Caco-2 (cell line): ENCODE data around the gene FRK. TPM values are rescaled to one million over a fixed set of nuclear protein-coding genes. Genes with fewer than 3 reads are reported as not detected.

ENCODE experiments used
- BruUV-seq: library from RNA; stranded (reverse); fragments of 400-500 nt; replicated peaks from 2 replicates; lab custom pipeline; 2021; lab: Mats Ljungman, UMichigan
- CTCF ChIA-PET: fragments of 300-600 bp; sonication (Branson Sonifier 250); formaldehyde crosslinking; loops from one replicate; lab custom pipeline; 2022; ENCODE audit warnings: antibody characterized with exemption; lab: Charles Lee
- POLR2A ChIA-PET: fragments of 300-600 bp; sonication (Branson Sonifier 250); formaldehyde crosslinking; loops from one replicate; lab custom pipeline; 2022; ENCODE audit warnings: antibody characterized with exemption; lab: Charles Lee
- DNase-seq, 2 experiments: peaks; one replicate each; pipeline versions ENCODE4 v3.0.0 to v3.0.0-alpha.2; 2020 to 2022
- H3K27me3 ChIP-seq: replicated peaks from 2 replicates; pipeline ENCODE4 v1.6.0; 2011; ENCODE audit warnings: low read length; ENCODE audit not compliant: control insufficient read depth, insufficient read depth
- H3K36me3 ChIP-seq: 2 replicates; pipeline ENCODE4 v1.5.1; 2011; ENCODE audit warnings: low read length; ENCODE audit not compliant: control insufficient read depth, insufficient read depth
- H3K4me1 ChIP-seq: fragments of 250-450 bp; sonication (Bioruptor Pico); 2 replicates; pipeline ENCODE4 v1.5.1; 2020; ENCODE audit warnings: mild to moderate bottlenecking
- H3K4me3 ChIP-seq: 2 replicates; pipeline ENCODE4 v1.5.1; 2011; ENCODE audit warnings: low read depth, mild to moderate bottlenecking, control low read depth, low read length
- H3K9me3 ChIP-seq: fragments of 250-450 bp; sonication (Bioruptor Pico); 2 replicates; pipeline ENCODE4 v1.5.1; 2020; ENCODE audit warnings: mild to moderate bottlenecking, moderate library complexity
- H3K27ac Mint-ChIP-seq: one replicate; pipeline ENCODE4 v1.8.0; 2022; ENCODE audit warnings: mixed read lengths; ENCODE audit not compliant: unreplicated experiment
- H3K27me3 Mint-ChIP-seq: one replicate; pipeline ENCODE4 v1.8.0; 2022; ENCODE audit warnings: mixed read lengths; ENCODE audit not compliant: insufficient read depth, unreplicated experiment
- H3K36me3 Mint-ChIP-seq: one replicate; pipeline ENCODE4 v1.8.0; 2022; ENCODE audit warnings: mild to moderate bottlenecking, mixed read lengths; ENCODE audit not compliant: insufficient read depth, unreplicated experiment
- H3K4me1 Mint-ChIP-seq: one replicate; pipeline ENCODE4 v1.8.0; 2022; ENCODE audit warnings: low read depth, mixed read lengths; ENCODE audit not compliant: unreplicated experiment
- H3K4me3 Mint-ChIP-seq: one replicate; pipeline ENCODE4 v1.8.0; 2022; ENCODE audit warnings: mild to moderate bottlenecking, moderate library complexity, mixed read lengths; ENCODE audit not compliant: unreplicated experiment
- H3K9me3 Mint-ChIP-seq: one replicate; pipeline ENCODE4 v1.8.0; 2022; ENCODE audit warnings: mixed read lengths; ENCODE audit not compliant: unreplicated experiment
- CTCF ChIP-seq, 2 experiments: fragments of 200-600 bp in 1 of 2; IDR thresholded peaks; 1 replicate in 1 of 2; 2 replicates in 1 of 2; pipeline versions ENCODE4 v1.5.1 to v1.8.0; 2011 to 2022; ENCODE audit warnings: antibody characterized with exemption in 1 of 2, control low read depth in 1 of 2, inconsistent platforms in 1 of 2, low read depth in 1 of 2, low read length in 1 of 2, mild to moderate bottlenecking in 1 of 2, moderate library complexity in 1 of 2; ENCODE audit not compliant: insufficient read depth in 1 of 2, severe bottlenecking in 1 of 2, unreplicated experiment in 1 of 2
- intact Hi-C: fragments of 100-400 bp; cut with micrococcal nuclease; formaldehyde crosslinking; loops from one replicate; pipeline ENCODE4 v1.10.0; 2022; ENCODE audit not compliant: unreplicated experiment
- total RNA-seq: library from RNA; stranded (reverse); gene quantifications from 2 replicates; pipeline ENCODE4 v1.2.3, GENCODE V29; 2022

Gene FRK
- total RNA-seq, 1 experiment from 2014 or later = 7.3 TPM

GRCh38 chr6:116003668-116004067, 57.0 kb downstream of the FRK start:
- Histone ChIP-seq H3K4me1 (peaks cover 4% of the 10 kb centered on the region; the same call in 1 of the 2 replicates), H3K4me3 (no peak overlapping the region), H3K36me3 (no peaks in the 10 kb centered on the region), H3K27me3 (no peaks in the 10 kb centered on the region), H3K9me3 (no peaks in the 10 kb centered on the region)
- ChIA-PET CTCF (no interaction called here), POLR2A (no interaction called here)
- Mint-ChIP-seq H3K4me3 (no peak overlapping the region), H3K27ac (no peak overlapping the region), H3K4me1 (peaks cover 7% of the 10 kb centered on the region), H3K27me3 (no peaks in the 10 kb centered on the region), H3K9me3 (no peaks in the 10 kb centered on the region), H3K36me3 (no peaks in the 10 kb centered on the region)
- BruUV-seq = no TSS peak
- TF ChIP-seq CTCF (IDR thresholded peaks at IDR 0.05; ENCODE audit: insufficient read depth in 1 of 2, low read depth in 1 of 2, low read length in 1 of 2, severe bottlenecking in 1 of 2, unreplicated experiment in 1 of 2) = no peak
- intact Hi-C loops = no loop called here
- no peak for DNase-seq

- no peak overlapping the region for H3K4me3 ChIP-seq
- peaks cover 10% of the 10 kb centered on the region for H3K4me1 ChIP-seq
- intact Hi-C loops = no loop called here
- ChIA-PET POLR2A (no interaction called here), CTCF (no interaction called here)
- Mint-ChIP-seq H3K4me3 (no peak overlapping the region), H3K27me3 (no peaks in the 10 kb centered on the region), H3K36me3 (no peaks in the 10 kb centered on the region), H3K27ac (no peak overlapping the region), H3K4me1 (peaks cover 14% of the 10 kb centered on the region), H3K9me3 (no peaks in the 10 kb centered on the region)
- no peaks in the 10 kb centered on the region for H3K9me3 ChIP-seq
- no peak for TF ChIP-seq CTCF (IDR thresholded peaks at IDR 0.05; ENCODE audit: insufficient read depth in 1 of 2, low read depth in 1 of 2, low read length in 1 of 2, severe bottlenecking in 1 of 2, unreplicated experiment in 1 of 2)
- H3K27me3 ChIP-seq = no peaks in the 10 kb centered on the region
- BruUV-seq = no TSS peak
- no peak for DNase-seq
- no peaks in the 10 kb centered on the region for H3K36me3 ChIP-seq
Observed at GRCh38 chr6:116002756-116003155, 57.9 kb downstream of the FRK start.

- BruUV-seq = no TSS peak
- H3K4me3 ChIP-seq = no peak overlapping the region
- H3K36me3 ChIP-seq = no peaks in the 10 kb centered on the region
- no peak for TF ChIP-seq CTCF (IDR thresholded peaks at IDR 0.05; ENCODE audit: insufficient read depth in 1 of 2, low read depth in 1 of 2, low read length in 1 of 2, severe bottlenecking in 1 of 2, unreplicated experiment in 1 of 2)
- peaks cover 10% of the 10 kb centered on the region for H3K4me1 ChIP-seq
- Mint-ChIP-seq H3K9me3 (no peaks in the 10 kb centered on the region), H3K4me1 (peaks cover 15% of the 10 kb centered on the region), H3K36me3 (no peaks in the 10 kb centered on the region), H3K4me3 (no peak overlapping the region), H3K27ac (no peak overlapping the region), H3K27me3 (no peaks in the 10 kb centered on the region)
- no peaks in the 10 kb centered on the region for H3K9me3 ChIP-seq
- ChIA-PET POLR2A (no interaction called here), CTCF (interaction anchor here (0.6 kb wide), 1 partner anchor 61 kb away, joined by 3 read pairs; the partner anchor contains the start of gene FRK)
- intact Hi-C loops = no loop called here
- no peak for DNase-seq
- H3K27me3 ChIP-seq = no peaks in the 10 kb centered on the region
Observed at GRCh38 chr6:115999235-115999634, 61.5 kb downstream of the FRK start.
